Pancreas (tissue), 10 donors: ENCODE data around the gene DIPK1A. TPM values are rescaled to one million over a fixed set of nuclear protein-coding genes. Genes with fewer than 3 reads are reported as not detected.

Experiments used
- ATAC-seq, 4 donors: fragments of 200-7000 bp; cut with Tn5 transposase; one replicate each; pipeline versions ENCODE4 v1.8.0 to v1.9.1; 2020; ENCODE audit warnings: mild to moderate bottlenecking in 4 of 4, moderate library complexity in 4 of 4
- DNase-seq, 6 donors: peaks; one replicate each; pipeline ENCODE4 v3.0.0-alpha.2; 2020
- FAIRE-seq: peaks from 2 replicates; lab custom pipeline; 2012; peaks lifted over from hg19 to GRCh38; lab: Jason Lieb, UNC
- H3K27ac ChIP-seq, 4 donors: fragments of 200-600 bp; sonication (generic); 1 replicate in 3 of 4; 2 replicates in 1 of 4; pipeline versions ENCODE4 v1.5.0 to v1.8.0; 2020
- H3K27me3 ChIP-seq, 4 donors: fragments of 200-600 bp; one replicate each; pipeline ENCODE4 v1.8.0; 2021
- H3K36me3 ChIP-seq, 3 donors: fragments of 200-600 bp; sonication (generic) in 1 of 3; one replicate each; pipeline versions ENCODE4 v1.5.0 to v1.8.0; 2020 to 2021
- H3K4me1 ChIP-seq, 3 donors: fragments of 200-600 bp; one replicate each; pipeline ENCODE4 v1.8.0; 2021
- H3K4me3 ChIP-seq, 4 donors: fragments of 200-600 bp; sonication (generic) in 2 of 4; one replicate each; pipeline versions ENCODE4 v1.5.0 to v1.8.0; 2020 to 2021
- H3K9me3 ChIP-seq, 4 donors: fragments of 200-600 bp; one replicate each; pipeline ENCODE4 v1.8.0; 2021
- WGBS, 2 donors: extraction: QIAGEN DNeasy Blood & Tissue Kit; methylation state at CpG; one replicate each; pipeline ENCODE4 v1.1.7; 2013; 5-methylcytosine and 5-hydroxymethylcytosine counted together
- intact Hi-C, 3 donors: fragments of 100-400 bp; cut with DNase I; formaldehyde crosslinking; loops; one replicate each; pipeline versions ENCODE4 v1.11.1 to v1.14.2; 2022
- polyA plus RNA-seq, 2 donors: library from polyadenylated mRNA; stranded (reverse); fragments of 200-250 nt; gene quantifications; one replicate each; pipeline ENCODE4 v1.2.3, GENCODE V29; 2013
- total RNA-seq, 6 donors: library from RNA; stranded (reverse); fragmentation: NEBNext Ultra II Directional in 4 of 6; extraction: Animal tissue kit (Norgen Biotek cat#: 25700) in 4 of 6; gene quantifications; one replicate each; pipeline versions ENCODE4 v1.2.1 to v1.2.4, GENCODE V29; 2021 to 2023
- TF ChIP-seq, protein P1 (sequence below), 4 donors: fragments of 200-600 bp; sonication (generic) in 3 of 4; IDR thresholded peaks; one replicate each; pipeline versions ENCODE4 v1.5.0 to v1.8.0; 2021; ENCODE audit warnings: antibody characterized with exemption in 4 of 4
- donor health status: healthy with polysubstance abuse.
- donor health status: DM: no; HTN: no; CAD: no; lungs with moderate emphysema.
- donor health status: DM: no; HTN: no; CAD: no.
- donor health status: control.
- donor health status: control.
- donor health status: Bipolar disorder and iron deficiency.
- donor health status: DM: yes; HTN: yes; CAD: no.
- donor health status: DM: no; HTN: no; CAD: no.
- donor health status: DM: no; HTN: no; CAD: no.
- donor health status: DM: yes; HTN: yes; CAD: no.

Gene DIPK1A
- total and polyA plus RNA-seq, 8 donors: 0.80 to 5.4 (median 2.0) TPM

DNA sequence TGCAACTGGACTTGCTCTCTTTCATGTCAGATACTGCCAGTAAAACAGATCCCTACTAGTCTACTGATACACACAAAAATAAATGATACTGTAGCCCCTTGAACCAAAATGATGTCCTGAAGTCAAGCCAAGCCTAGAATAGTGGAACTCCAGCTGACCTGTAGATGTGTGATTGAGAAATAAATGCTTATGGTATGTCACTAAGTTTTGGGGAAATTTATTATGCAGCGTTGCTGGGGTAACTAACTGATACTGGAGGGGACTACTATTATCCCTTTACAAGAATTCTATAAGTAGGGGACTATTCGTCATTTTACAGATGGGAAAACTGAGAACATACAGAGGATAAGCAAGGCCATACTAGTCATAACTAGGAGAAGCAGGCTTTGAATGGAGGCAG, 73.8 kb downstream of the DIPK1A start:
- 97 to 99% methylated on average over 2 of the region's 2 CpGs for WGBS, 2 donors

DNA sequence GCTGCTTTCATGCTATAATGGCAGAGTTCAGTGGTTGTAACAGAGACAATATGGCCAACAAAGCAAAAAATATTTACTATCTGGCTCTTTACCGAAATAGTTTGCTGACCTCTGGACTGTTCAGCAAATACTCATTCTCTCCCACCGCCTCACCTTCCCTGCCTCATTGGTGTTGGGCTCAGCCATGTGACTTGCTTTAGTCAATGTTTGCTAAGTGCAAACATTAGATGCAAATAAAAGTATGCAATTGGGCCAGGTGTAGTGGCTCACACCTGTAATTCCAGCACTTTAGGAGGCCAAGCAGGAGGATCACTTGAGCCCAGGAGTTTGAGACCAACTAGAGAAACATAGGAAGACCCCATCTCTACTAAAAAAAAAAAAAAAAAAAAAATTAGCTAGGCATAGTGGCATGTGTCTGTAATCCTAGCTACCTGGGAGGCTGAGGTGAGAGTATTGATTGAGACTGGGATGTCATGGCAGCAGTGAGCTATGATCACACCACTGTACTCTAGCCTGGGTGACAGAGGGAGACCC, 74.3 kb downstream of the DIPK1A start:
- Histone ChIP-seq H3K9me3 (no peaks in the 10 kb centered on the region), H3K27ac (peak overlapping the region in 2 of 4 donors; percentile 71 to 76), H3K27me3 (no peaks in the 10 kb centered on the region), H3K36me3 (no peaks in the 10 kb centered on the region), H3K4me1 (peaks cover 0 to 7% (median 5%) of the 10 kb centered on the region in 3 donors), H3K4me3 (no peak overlapping the region)
- ATAC-seq (peak; percentile 98 to 100 (median 99)), FAIRE-seq (no peak), DNase-seq (peak in 5 of 6 donors; percentile 44 to 77 (median 68))
- TF ChIP-seq, protein P1, sequence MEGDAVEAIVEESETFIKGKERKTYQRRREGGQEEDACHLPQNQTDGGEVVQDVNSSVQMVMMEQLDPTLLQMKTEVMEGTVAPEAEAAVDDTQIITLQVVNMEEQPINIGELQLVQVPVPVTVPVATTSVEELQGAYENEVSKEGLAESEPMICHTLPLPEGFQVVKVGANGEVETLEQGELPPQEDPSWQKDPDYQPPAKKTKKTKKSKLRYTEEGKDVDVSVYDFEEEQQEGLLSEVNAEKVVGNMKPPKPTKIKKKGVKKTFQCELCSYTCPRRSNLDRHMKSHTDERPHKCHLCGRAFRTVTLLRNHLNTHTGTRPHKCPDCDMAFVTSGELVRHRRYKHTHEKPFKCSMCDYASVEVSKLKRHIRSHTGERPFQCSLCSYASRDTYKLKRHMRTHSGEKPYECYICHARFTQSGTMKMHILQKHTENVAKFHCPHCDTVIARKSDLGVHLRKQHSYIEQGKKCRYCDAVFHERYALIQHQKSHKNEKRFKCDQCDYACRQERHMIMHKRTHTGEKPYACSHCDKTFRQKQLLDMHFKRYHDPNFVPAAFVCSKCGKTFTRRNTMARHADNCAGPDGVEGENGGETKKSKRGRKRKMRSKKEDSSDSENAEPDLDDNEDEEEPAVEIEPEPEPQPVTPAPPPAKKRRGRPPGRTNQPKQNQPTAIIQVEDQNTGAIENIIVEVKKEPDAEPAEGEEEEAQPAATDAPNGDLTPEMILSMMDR (IDR thresholded peaks at IDR 0.05): no peak
- 30 to 34% methylated on average over 2 of the region's 2 CpGs for WGBS, 2 donors
- intact Hi-C loops: no loop called here

More for the DNA sequence above, 73.8 kb downstream of the DIPK1A start:
- TF ChIP-seq, protein P1 (IDR thresholded peaks at IDR 0.05): no peak
- FAIRE-seq (no peak), ATAC-seq (no peak), DNase-seq (no peak)
- H3K27me3 ChIP-seq: no peaks in the 10 kb centered on the region
- H3K9me3 ChIP-seq: no peaks in the 10 kb centered on the region
- peak overlapping the region in 1 of 4 donors; percentile 76 for H3K27ac ChIP-seq
- H3K36me3 ChIP-seq: no peaks in the 10 kb centered on the region
- H3K4me3 ChIP-seq: no peak overlapping the region
- intact Hi-C loops: no loop called here
- peaks cover 0 to 7% (median 5%) of the 10 kb centered on the region in 3 donors for H3K4me1 ChIP-seq

DNA sequence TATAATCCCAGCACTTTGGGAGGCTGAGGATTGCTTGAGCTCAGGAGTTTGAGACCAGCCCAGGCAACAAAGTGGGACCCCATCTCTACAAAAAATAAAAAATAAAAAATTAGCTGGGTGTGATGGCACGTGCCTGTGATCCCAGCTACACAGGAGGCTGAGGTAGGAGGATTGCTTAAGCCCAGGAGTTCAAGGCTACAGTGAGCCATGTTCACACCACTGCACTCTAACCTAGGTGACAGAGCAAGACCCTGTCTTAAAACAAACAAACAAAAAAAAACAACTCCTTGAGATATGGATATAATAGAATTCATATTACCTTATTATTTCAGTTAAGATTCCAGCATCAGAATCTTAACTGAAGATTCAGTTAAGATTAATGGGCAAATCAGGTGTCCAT, 77.1 kb downstream of the DIPK1A start:
- H3K4me1 ChIP-seq: peaks cover 0 to 7% (median 5%) of the 10 kb centered on the region in 3 donors
- 92 to 95% methylated on average over 1 of the region's 1 CpG for WGBS, 2 donors
- no peaks in the 10 kb centered on the region for H3K27me3 ChIP-seq
- intact Hi-C loops: no loop called here
- H3K27ac ChIP-seq: no peak overlapping the region
- no peak overlapping the region for H3K4me3 ChIP-seq
- ATAC-seq (no peak), FAIRE-seq (no peak), DNase-seq (no peak)
- no peaks in the 10 kb centered on the region for H3K9me3 ChIP-seq
- H3K36me3 ChIP-seq: no peaks in the 10 kb centered on the region
- TF ChIP-seq, protein P1 (IDR thresholded peaks at IDR 0.05): no peak

DNA sequence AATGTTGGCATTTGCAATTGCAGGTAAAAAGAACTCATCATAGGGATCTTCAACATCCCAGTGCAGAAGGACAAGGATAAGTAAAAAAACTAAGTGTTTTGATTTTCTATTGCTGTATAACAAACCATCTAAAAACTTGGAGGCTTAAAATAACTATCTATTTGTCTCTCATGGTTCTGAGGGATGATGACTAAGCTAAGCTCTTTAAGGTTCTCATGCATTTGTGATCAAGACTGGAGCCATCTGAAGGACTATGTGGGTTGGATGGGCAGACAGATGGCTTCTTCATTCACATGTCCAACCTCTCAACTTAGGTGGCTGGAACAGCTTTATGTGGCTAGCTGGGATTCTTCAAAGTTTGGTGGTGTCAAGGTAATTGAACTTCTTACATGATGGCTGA, 78.0 kb downstream of the DIPK1A start:
- Histone ChIP-seq H3K9me3 (no peaks in the 10 kb centered on the region), H3K27ac (no peak overlapping the region), H3K4me3 (no peak overlapping the region), H3K27me3 (no peaks in the 10 kb centered on the region), H3K36me3 (no peaks in the 10 kb centered on the region), H3K4me1 (peaks cover 0 to 7% (median 5%) of the 10 kb centered on the region in 3 donors)
- intact Hi-C loops: no loop called here
- TF ChIP-seq, protein P1 (IDR thresholded peaks at IDR 0.05): no peak
- DNase-seq (no peak), ATAC-seq (no peak), FAIRE-seq (no peak)

DNA sequence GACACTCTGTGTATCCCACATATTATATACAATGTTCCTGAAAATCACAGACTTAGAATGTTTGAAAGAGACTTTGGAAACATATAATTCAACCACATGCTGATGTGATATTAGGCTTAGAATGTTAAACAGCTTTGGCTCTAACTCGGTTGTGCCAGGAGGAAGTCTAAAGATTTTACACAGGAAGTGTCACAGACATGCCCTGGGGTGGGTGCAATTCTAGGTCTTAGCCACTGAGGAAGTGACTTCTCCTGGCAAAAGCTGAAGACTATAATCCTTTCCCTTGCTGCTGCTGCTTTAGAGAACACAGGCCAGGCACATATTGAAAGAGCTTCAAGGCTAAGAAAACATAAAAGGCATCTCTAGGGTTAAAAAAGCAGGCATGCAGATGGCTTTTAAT, 78.4 kb downstream of the DIPK1A start:
- H3K9me3 ChIP-seq: no peaks in the 10 kb centered on the region
- H3K4me3 ChIP-seq: no peak overlapping the region
- intact Hi-C loops: no loop called here
- ATAC-seq: no peak
- WGBS, 2 donors: 73 to 78% methylated on average over 1 of the region's 1 CpG
- DNase-seq: no peak
- no peaks in the 10 kb centered on the region for H3K36me3 ChIP-seq
- H3K27ac ChIP-seq: no peak overlapping the region
- FAIRE-seq: no peak
- H3K4me1 ChIP-seq: peaks cover 0 to 7% (median 6%) of the 10 kb centered on the region in 3 donors
- TF ChIP-seq, protein P1 (IDR thresholded peaks at IDR 0.05): no peak
- no peaks in the 10 kb centered on the region for H3K27me3 ChIP-seq
